GM21717 (cell line): Measurements from ENCODE around the gene BPIFB4.

ENCODE experiments used
- ATAC-seq: cut with Tn5 transposase; IDR thresholded peaks from one replicate; pipeline ENCODE4 v1.9.1; 2021; ENCODE audit warnings: mild to moderate bottlenecking, moderate library complexity; ENCODE audit not compliant: unreplicated experiment

The BPIFB4 gene

DNA sequence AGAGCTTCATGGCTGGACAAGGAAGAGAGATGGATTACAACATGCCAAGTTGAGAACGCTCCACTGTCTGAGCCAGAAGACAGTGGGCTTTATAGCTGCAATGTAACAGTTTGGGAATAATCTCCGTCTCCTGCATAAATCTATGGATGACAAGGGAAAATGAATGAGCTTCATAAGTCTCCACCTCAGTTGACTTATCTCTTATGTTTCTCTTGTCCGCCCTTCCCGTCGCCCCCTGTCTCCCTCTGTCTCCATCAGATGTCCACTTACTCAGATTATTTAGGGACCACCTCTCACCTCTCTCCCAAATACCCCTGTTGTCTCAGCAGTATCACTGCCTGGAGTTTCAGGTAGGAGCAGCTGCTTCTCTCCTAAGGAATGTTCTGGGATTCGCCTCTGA, 74.8 kb downstream of the BPIFB4 start:
- no peak for ATAC-seq

DNA sequence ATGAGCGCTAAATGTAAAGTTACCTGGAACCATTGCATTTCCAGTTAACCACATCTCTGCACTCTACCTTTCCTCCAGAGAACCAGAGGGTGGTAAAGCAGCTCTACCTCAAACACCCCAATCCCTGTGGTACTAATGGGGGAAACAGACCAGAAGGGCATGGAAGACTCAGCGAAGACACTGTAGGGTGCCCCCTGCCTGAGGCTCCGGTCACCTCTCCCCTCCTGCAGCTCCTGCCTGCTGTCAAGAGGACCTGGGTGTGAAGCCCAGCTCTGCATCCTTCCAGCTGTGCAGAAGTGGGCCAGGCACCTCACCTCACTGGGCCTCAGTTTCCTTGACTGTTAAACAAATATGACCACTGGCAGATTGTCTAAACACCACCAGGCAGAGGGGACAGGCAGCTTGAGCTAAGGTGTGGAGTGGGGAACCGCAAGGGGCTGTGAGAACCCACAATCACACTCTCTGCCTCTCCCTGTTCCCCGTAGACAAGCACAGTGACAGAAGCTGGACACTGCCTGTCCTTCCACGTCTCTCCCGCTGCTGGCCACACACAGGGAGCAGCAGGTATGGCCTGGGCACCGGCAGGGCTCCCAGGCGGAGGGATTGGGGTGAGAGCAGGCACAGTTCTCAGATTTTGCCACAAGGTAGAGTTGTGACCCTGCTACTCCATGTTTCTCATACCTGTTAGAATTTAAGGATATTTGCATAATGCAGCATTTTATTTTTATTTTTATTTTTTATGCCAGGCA, 79.4 kb downstream of the BPIFB4 start:
- no peak for ATAC-seq

DNA sequence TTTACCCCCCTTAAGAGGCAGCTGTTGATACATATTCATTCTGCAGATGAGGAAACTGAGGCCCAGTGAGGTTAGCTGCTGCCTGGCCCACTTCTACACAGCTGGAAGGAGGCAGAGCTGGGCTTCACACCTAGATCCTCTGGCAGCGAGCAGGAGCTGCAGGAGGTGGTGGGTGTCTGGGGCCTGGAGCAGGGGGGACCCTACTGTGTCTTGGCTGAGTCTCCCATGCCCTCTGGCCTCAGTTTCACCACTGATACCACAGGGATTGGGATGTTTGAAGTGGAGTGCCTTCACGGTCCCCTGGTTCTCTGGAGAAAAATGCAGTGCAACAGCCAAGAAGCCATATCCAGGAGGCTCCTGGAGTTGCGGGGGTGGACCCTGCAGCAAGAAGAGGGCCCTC, 80.3 kb downstream of the BPIFB4 start:
- ATAC-seq = no peak

DNA sequence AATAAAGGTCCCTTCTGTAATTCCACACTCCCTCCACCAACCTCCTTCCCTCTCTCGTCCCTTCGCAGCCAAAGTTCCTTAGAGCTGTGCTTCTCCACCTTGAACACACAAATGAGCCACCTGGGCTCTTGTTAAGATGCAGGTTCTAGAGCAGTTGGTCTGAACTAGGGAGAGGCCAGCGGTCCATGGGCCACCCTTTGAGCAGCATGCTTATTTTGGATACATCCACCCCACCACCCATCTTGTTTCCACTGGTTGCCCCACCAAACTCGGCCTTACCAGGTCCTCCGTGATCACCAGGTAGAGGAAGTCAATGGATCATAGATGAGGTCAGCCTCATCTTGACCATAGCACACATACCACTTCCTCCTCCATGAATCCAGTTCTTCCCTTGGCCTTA, 81.2 kb downstream of the BPIFB4 start:
- ATAC-seq = no peak
